Measurements from ENCODE around the gene CD2. TPM values are rescaled to one million over a fixed set of nuclear protein-coding genes. Genes with fewer than 3 reads are reported as not detected.

Gene CD2, protein sequence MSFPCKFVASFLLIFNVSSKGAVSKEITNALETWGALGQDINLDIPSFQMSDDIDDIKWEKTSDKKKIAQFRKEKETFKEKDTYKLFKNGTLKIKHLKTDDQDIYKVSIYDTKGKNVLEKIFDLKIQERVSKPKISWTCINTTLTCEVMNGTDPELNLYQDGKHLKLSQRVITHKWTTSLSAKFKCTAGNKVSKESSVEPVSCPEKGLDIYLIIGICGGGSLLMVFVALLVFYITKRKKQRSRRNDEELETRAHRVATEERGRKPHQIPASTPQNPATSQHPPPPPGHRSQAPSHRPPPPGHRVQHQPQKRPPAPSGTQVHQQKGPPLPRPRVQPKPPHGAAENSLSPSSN
- not detected in 2 replicates for total RNA-seq

DNA sequence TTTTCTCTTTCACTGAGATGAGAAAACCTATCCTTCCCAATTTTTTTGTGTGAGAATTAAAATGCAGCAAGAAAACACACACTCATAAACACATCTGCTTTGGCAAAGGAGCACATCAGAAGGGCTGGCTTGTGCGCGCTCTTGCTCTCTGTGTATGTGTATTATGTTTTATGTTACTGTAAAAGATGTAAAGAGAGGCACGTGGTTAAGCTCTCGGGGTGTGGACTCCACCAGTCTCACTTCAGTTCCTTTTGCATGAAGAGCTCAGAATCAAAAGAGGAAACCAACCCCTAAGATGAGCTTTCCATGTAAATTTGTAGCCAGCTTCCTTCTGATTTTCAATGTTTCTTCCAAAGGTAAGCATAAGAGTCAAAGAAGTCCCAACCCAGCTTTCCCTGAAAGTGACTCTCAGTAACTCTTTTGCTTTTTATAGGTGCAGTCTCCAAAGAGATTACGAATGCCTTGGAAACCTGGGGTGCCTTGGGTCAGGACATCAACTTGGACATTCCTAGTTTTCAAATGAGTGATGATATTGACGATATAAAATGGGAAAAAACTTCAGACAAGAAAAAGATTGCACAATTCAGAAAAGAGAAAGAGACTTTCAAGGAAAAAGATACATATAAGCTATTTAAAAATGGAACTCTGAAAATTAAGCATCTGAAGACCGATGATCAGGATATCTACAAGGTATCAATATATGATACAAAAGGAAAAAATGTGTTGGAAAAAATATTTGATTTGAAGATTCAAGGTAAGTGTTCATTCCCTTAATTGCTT lies at the start of gene CD2:
Gene CD2, plus strand, starts transcription at position 233 of the 780 bp plus-strand sequence. Its CDS starts 63 bp downstream, at position 296.

Other genes starting within 250 kb of the CD2 start
- 4.1 and 5.4 TPM in 2 replicates for gene CD58, start 183.4 kb upstream of the CD2 start, total RNA-seq
- gene IGSF3, start 86.7 kb upstream of the CD2 start, total RNA-seq = under 0.01 and 0.26 TPM in 2 replicates
- 145 and 268 TPM in 2 replicates for gene PTGFRN, start 155.5 kb downstream of the CD2 start, total RNA-seq
- gene CD101, start 247.3 kb downstream of the CD2 start, total RNA-seq = 0.60 and 0.63 TPM in 2 replicates

Data from bronchial smooth muscle cell (primary cell).